DMS53 (cell line): ENCODE data around the gene FAM110A.
A peak's percentile ranks its signal among the peaks of the same experiment; 100 is the strongest.
"Not testable (repeated sequence)": the region's sequence is repeated elsewhere in the genome, so short reads cannot be mapped to it uniquely, and the experiment has no call there.

Experiments
- DNase-seq: peaks from one replicate; lab custom pipeline; 2025; lab: John Stamatoyannopoulos, UW

FAM110A gene

GRCh38 chr20:823574-823902 lies 10.0 kb upstream of the FAM110A start:
- no peak for DNase-seq

GRCh38 chr20:824490-824889 lies 9.0 kb upstream of the FAM110A start:
- DNase-seq: no peak

DNA sequence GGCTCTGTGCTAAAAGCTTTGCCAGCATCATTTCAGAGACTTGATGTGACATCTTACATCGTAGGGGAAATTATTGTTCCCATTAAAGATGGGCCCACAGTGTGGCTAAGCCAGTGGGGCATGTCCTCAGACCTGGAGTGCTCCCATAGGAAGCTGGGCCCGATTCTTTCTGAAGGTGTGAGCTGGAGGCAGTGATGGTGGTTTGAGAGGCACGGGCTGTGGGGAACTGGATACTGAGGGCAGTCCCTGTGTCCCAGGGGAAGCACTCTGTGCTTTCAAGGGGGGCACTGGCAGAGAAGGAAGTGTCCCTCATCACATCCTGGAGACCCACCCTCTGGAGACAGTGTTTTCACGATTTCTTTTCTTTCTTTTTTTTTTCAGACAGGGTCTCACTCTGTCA lies 8.6 kb upstream of the FAM110A start:
- DNase-seq: no peak

DNA sequence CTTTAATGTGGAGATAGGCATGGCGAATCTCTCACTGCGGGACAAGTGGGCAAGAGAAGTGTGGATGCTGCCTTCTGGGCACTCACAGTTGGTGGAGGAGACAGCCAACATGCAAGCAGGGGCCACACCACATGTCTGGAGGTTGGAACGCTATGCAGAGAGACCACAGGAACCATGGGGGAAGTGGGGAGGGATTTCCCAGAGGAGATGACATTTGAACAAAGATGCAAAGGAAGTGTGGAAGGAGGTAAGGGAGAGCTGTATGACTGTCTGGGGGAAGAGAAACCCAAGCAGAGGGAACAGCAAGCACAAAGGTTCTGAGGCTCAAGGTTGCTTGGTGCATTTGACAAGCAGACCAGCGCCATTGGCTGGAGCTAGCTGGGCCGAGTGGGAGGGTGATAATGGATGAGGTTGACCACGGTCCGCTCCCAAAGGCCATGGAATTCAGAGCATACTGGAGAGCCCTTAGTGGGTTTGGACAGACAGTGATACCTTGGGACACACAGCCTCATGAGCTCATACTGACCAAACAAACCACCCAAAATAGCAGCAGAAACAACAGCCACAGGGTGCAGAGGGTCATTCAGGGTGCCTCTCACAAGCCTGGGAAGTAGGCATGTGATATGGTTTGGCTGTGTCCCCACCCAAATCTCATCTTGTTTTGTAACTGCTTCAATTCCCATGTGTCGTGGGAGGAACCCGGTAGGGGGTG lies 7.6 kb upstream of the FAM110A start:
- DNase-seq: no peak

DNA sequence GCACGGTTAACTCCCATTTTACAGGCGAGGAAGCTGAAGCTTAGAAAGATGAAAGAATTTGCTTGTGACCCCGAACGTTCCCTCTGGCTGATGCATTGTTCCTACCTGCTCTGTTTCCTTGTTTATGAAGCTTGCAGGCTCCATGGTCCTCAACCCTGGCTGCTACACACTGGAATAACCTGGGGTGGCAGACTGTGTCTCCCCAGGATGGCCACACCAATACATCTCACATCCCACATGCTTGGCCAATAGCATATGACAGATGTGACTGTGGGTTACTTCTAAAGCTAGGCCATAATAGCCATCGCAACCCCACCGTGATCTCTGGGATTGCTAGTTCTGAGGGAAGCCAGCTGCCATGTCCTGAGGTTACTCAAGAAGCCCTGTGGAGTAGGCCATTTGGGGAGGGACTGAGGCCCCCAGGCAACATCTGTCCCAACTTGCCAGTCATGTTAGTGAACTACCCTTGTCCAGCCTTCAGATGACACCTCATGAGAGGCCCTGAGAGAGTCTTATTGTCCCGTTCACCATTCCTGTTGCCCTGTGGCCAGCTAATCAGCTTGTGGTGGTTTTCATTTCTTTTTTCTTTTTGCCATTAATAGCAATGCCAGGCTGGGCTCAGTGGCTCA lies 6.7 kb upstream of the FAM110A start:
- DNase-seq: no peak

DNA sequence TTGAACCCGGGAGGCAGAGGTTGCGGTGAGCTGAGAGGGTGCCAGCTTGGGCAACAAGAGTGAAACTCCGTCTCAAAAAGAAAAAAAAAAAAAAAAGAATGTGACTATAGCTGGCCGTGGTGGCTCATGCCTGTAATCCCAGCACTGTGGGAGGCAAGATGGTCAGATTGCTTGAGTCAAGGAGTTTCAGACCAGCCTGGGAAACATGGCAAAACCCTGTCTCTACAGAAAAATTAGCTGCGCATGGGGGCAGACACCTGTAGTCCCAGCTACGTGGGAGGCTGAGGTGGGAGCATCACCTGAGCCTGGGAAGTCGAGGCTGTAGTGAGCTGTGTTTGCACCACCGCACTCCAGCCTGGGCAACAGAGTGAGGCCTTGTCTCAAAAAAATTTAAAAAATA lies 5.5 kb upstream of the FAM110A start:
- DNase-seq: not testable (repeated sequence)

GRCh38 chr20:828987-829386 lies 4.5 kb upstream of the FAM110A start:
- no peak for DNase-seq

- no peak for DNase-seq
Observed at GRCh38 chr20:829551-829950, 4.0 kb upstream of the FAM110A start.

DNA sequence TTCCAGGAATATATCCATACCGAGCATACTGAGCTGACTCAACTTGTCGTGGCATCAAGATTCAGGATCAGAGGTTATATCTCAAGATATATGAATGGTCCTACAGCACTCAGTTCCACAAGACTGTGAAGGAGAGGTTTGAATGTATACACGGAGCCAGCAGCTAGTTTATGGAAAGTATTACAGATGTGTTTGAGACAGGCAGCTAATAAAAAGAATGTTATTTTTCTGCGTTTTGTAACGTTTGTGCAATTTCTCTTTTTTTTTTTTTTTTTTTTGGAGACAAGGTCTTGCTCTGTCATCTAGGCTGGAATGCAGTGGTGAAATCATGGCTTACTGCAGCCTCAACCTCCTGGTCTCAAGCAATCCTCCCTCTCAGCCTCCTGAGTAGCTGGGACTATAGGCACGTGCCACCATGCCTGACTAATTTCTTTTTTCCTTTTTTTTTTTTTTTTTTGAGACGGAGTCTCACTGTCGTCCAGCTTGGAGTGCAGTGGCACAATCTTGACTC lies 3.4 kb upstream of the FAM110A start:
- no peak for DNase-seq

DNA sequence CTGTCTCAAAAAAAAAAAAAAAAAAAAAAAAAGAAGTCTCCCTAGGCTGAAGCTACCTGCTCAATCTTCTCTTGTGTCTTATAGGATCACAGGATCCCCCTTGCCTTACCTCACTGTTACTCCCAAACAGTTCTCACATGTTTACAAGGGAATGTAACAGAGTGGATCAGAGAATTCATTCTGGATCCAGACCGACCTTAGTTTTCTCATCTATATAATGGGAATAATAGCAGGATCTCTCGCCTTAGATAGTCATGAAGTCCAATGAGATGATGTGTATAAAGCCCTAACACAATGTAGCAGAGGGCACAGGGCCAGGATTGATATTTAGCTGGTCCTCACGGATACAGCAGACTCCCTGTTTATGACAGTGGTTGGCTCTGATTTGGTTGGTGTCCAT lies 2.3 kb upstream of the FAM110A start:
- no peak for DNase-seq

DNA sequence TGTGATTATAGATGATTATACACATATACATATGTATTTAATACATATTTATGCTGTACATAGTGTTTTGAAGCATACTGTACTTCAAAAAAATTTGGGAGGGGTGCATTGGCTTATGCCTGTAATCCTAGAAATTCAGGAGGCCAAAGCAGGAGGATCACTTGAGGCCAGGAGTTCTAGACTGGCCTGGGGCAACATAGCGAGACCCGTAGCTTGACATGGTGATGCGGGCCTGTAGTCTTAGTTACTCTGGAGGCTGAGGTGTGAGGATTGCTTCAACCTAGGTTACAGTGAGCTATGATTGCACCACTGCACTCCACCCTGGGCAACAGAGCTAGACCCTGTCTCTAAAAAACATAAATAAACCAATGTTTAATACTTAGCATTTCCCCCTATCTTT lies 1.6 kb upstream of the FAM110A start:
- DNase-seq: no peak

DNA sequence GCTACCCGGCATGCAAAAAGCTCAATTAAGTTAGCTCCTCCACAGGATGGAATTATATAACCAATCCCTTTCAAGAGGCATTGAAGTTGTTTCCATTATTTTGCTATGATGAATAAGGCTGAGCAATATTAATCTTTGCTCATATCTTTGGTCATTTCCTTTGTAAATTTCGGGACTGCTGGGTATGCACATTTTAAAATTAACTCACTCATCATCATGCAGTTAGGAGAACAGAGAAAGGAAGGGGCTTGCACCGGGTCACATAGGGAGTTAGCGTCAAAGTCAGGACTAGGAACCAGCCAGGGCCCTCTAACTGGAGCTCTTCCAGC lies 430 bp upstream of the FAM110A start:
- DNase-seq: no peak

- DNase-seq: no peak
Observed at GRCh38 chr20:834151-834746, 734 bp downstream of the FAM110A start.

GRCh38 chr20:835608-836045 lies 2.1 kb downstream of the FAM110A start:
- no peak for DNase-seq

GRCh38 chr20:836190-836589 lies 2.7 kb downstream of the FAM110A start:
- no peak for DNase-seq

- DNase-seq: no peak
Observed at GRCh38 chr20:839015-839414, 5.5 kb downstream of the FAM110A start.

GRCh38 chr20:839626-840025 lies 6.1 kb downstream of the FAM110A start:
- DNase-seq: no peak

DNA sequence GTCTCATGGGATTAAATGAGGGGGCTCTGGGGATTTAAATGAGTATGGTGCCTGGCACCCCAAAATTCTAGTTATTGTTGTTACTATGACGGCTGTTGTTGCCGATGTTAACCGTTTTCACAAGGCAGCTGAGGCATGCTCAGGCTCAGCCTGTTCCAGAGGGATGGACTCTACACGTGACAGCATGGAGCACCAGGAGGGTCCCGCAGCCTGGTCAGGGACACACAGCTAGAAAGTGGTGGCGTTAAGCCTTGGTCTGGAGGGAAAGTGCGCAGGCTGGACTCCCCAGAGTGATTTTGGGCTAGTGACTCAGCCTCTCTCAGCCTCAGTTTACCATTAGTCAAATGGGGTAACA lies 7.0 kb downstream of the FAM110A start:
- DNase-seq: no peak

DNA sequence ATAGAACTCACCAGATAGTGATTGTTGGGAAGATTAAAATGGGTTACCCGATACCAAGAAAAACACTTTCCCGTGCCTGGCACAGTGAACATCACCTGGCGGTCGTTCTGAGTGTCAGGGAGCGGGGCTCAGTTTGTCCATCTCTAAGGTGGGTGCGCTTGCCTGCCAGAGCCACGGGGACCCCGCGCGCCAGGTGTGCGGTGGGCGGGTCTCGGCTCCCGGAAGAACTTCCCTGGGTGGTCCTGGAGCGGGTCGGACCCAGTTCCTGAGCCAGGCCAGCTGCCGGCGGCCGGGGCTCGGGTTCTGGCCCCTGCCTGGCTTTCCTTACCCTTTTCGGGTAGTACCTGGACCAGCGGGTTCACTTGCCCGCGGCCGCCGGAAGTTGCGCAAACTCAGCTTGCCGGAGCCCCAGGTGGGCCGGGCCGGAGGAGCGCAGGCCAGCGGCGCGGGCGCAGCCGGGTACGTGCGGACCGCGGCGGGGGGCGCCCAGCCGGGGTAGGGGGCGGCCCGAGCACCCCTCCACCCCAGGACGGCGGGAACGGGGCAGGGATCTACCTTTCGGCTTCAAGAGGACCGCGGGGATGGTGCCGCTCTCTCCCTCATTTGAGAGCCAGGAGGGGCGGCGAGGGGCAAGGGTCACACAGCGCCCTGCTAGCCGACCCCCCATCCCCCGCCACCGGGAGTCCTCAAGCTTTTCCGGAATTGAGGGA lies 7.5 kb downstream of the FAM110A start:
- DNase-seq: peak; percentile 82

- DNase-seq: peak; percentile 84
Observed at GRCh38 chr20:841568-842546, 8.3 kb downstream of the FAM110A start.

DNA sequence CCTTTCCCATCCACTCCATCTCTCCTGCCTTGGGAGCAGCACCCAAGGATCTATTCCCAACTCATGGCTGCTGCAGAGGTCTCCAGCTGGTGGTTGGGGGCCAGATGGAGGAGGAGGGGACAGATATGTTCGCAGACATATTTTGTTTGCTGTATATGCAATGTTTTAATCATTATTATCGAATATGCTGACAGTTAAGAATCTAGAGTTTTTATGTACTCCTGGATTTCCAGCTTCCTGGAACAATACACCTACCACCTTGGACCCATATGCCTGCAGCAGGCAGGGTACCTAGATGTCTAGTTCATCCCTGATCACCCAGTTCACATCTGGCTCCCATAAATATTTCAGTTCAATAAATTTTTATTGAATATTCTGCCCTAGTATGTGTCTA lies 9.0 kb downstream of the FAM110A start:
- DNase-seq: peak; percentile 14

DNA sequence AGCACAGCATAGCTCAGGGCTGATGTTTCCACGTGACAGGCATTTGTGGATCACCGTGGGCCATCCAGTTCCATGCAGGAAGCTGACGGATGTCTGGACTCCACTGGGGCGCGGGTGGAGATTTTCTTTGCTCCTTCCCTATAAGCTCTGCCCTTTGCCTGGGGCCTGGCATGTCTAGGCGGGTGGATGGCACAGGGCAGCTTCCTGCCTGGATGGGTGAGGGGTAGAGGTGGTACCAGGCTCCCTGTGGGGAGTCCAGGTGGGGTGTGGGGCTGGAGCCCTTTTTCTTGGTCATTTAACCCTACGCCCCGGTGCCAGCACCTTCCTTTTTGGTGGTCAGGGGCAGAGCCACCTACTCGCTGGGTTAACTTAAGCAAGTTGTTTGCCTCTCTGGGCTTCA lies 10.4 kb downstream of the FAM110A start:
- DNase-seq: peak; percentile 43
